ENCODE data around the gene BMPR1B. TPM values are rescaled to one million over a fixed set of nuclear protein-coding genes. Genes with fewer than 3 reads are reported as not detected.

The BMPR1B gene
- total and polyA plus RNA-seq, 2 of the 4 experiments (the other 2 are of a cell fraction) = 0.24 to 0.90 TPM

DNA sequence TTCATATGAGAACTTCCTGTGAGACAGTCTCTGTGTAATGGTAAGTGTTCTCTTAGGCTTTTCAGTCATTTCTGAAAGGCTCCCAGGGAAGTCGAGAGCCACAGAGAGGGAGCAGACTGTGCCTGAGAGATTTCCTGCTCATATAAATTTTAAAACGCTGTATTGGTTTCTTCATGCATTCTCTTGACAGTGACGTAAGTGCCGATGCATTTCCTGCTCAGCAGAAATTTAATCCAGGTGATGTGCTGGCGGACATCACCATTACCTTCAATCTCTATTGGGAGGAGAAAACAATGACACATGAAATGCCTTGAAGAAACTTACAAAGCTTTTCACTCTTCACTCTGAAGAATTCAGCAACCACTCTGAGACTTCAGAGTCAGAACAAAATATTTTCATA is 383.6 kb downstream of the BMPR1B start:
- Histone ChIP-seq H2BK120ac (ENCODE audit: low read depth, low read length) (no peak overlapping the region), H3K23ac (ENCODE audit: low read depth, low read length) (no peak overlapping the region), H3K4me2 (ENCODE audit: low read depth, low read length) (no peak overlapping the region), H2AK9ac (replicated peaks; ENCODE audit: low read depth, low read length, poor library complexity) (no peak overlapping the region), H3K9ac (ENCODE audit: low read depth, low read length) (no peak overlapping the region), H3K27me3 (ENCODE audit: control insufficient read depth, insufficient read depth, low read length) (0 out of 2 replicates have a peak, but pooled peaks cover 3% of the 10 kb centered on the region), H4K5ac (ENCODE audit: low read depth, low read length) (no peak overlapping the region), H3K18ac (ENCODE audit: low read depth, low read length) (no peak overlapping the region), H2BK20ac (ENCODE audit: low read depth, low read length) (no peak overlapping the region), H3K27ac (ENCODE audit: insufficient read depth, low read length) (no peak overlapping the region), H3K9me1 (ENCODE audit: insufficient read depth, low read length) (no peaks in the 10 kb centered on the region), H2BK5ac (ENCODE audit: low read depth, low read length, poor library complexity, severe bottlenecking) (no peak overlapping the region), H4K20me1 (ENCODE audit: insufficient read depth, low read length) (no peaks in the 10 kb centered on the region), H4K8ac (ENCODE audit: low read depth in 2 of 2, low read length in 2 of 2) (no peak overlapping the region), H2AFZ (replicated peaks; ENCODE audit: low read length, poor library complexity) (no peak overlapping the region), H4K91ac (ENCODE audit: insufficient read depth, low read depth, low read length) (no peak overlapping the region), H2AK5ac (ENCODE audit: low read depth, low read length) (no peak overlapping the region), H3K4me1 (ENCODE audit: control insufficient read depth, insufficient read depth, low read length) (no peaks in the 10 kb centered on the region), H3K14ac (replicated peaks; ENCODE audit: low read depth, low read length) (no peak overlapping the region), H3K36me3 (ENCODE audit: control insufficient read depth, insufficient read depth, low read length) (no peaks in the 10 kb centered on the region), H3K79me1 (ENCODE audit: low read depth in 1 of 2, low read length in 2 of 2) (no peaks in the 10 kb centered on the region), H2BK15ac (ENCODE audit: low read depth, low read length) (no peak overlapping the region), H3K4ac (ENCODE audit: low read depth, low read length) (no peak overlapping the region), H3K9me3 (ENCODE audit: control insufficient read depth, insufficient read depth, low read length) (peaks cover 3% of the 10 kb centered on the region; the same call in 1 of the 2 replicates), H3K4me3 (ENCODE audit: insufficient read depth, low read depth, low read length) (no peak overlapping the region), H3K56ac (ENCODE audit: extremely low read depth, insufficient read depth, low read length) (no peak overlapping the region)
- in situ Hi-C loops (cut with MboI; ENCODE audit: low sequenced_read_pairs) = no loop called here
- ChIA-PET POLR2A (ENCODE audit: unreplicated experiment) (no interaction called here), CTCF (no interaction called here)
- TF ChIP-seq MAZ (IDR thresholded peaks at IDR 0.05; ENCODE audit: borderline replicate concordance, low read depth, low read length) (no peak), FOS (IDR thresholded peaks at IDR 0.05; ENCODE audit: low read depth, low read length) (no peak), RFX5 (IDR thresholded peaks at IDR 0.05; ENCODE audit: low read depth, low read length) (no peak), RAD21 (IDR thresholded peaks at IDR 0.05; ENCODE audit: low read length) (no peak), MAFK (IDR thresholded peaks at IDR 0.05; ENCODE audit: low read depth, low read length) (no peak), POLR2A (IDR thresholded peaks at IDR 0.05; ENCODE audit: low read depth, low read length) (no peak), BHLHE40 (IDR thresholded peaks at IDR 0.05; ENCODE audit: low read depth, low read length) (no peak), RCOR1 (IDR thresholded peaks at IDR 0.05; ENCODE audit: insufficient replicate concordance, low read length) (no peak), CHD1 (IDR thresholded peaks at IDR 0.05; ENCODE audit: low read depth, low read length) (no peak), MXI1 (IDR thresholded peaks at IDR 0.05; ENCODE audit: borderline replicate concordance, low read depth, low read length) (no peak), CEBPB (IDR thresholded peaks at IDR 0.05; ENCODE audit: low read depth, low read length) (no peak), NFE2L2 (IDR thresholded peaks at IDR 0.05; ENCODE audit: low read depth, low read length) (no peak)
- TF ChIP-seq, protein P1, sequence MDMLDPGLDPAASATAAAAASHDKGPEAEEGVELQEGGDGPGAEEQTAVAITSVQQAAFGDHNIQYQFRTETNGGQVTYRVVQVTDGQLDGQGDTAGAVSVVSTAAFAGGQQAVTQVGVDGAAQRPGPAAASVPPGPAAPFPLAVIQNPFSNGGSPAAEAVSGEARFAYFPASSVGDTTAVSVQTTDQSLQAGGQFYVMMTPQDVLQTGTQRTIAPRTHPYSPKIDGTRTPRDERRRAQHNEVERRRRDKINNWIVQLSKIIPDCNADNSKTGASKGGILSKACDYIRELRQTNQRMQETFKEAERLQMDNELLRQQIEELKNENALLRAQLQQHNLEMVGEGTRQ (IDR thresholded peaks at IDR 0.05; ENCODE audit: low read depth, low read length) = no peak
- TF ChIP-seq, protein P2, sequence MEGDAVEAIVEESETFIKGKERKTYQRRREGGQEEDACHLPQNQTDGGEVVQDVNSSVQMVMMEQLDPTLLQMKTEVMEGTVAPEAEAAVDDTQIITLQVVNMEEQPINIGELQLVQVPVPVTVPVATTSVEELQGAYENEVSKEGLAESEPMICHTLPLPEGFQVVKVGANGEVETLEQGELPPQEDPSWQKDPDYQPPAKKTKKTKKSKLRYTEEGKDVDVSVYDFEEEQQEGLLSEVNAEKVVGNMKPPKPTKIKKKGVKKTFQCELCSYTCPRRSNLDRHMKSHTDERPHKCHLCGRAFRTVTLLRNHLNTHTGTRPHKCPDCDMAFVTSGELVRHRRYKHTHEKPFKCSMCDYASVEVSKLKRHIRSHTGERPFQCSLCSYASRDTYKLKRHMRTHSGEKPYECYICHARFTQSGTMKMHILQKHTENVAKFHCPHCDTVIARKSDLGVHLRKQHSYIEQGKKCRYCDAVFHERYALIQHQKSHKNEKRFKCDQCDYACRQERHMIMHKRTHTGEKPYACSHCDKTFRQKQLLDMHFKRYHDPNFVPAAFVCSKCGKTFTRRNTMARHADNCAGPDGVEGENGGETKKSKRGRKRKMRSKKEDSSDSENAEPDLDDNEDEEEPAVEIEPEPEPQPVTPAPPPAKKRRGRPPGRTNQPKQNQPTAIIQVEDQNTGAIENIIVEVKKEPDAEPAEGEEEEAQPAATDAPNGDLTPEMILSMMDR (conservative IDR thresholded peaks at IDR 0.05; ENCODE audit: low read depth, low read length) = no peak
- TF ChIP-seq, protein P3, sequence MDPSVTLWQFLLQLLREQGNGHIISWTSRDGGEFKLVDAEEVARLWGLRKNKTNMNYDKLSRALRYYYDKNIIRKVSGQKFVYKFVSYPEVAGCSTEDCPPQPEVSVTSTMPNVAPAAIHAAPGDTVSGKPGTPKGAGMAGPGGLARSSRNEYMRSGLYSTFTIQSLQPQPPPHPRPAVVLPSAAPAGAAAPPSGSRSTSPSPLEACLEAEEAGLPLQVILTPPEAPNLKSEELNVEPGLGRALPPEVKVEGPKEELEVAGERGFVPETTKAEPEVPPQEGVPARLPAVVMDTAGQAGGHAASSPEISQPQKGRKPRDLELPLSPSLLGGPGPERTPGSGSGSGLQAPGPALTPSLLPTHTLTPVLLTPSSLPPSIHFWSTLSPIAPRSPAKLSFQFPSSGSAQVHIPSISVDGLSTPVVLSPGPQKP (IDR thresholded peaks at IDR 0.05; ENCODE audit: borderline replicate concordance, low read depth, low read length) = no peak
- DNase-seq (no peak), ATAC-seq (ENCODE audit: low read depth) (no peak)
- dilution Hi-C loops (cut with HindIII; ENCODE audit: low sequenced_read_pairs, unreplicated experiment) = no loop called here
- 100% methylated on average over 1 of the region's 5 CpGs; no CpG with 5 or more reads in 1 of the 2 experiments for WGBS, 2 experiments (ENCODE audit: extremely low coverage in 2 of 2, insufficient read length in 1 of 2)
- intact Hi-C loops (cut with micrococcal nuclease) = no loop called here
- no TSS peak for BruUV-seq (replicated peaks)

Data from IMR-90 (cell line).